ENCODE data around the gene GNB4.

Gene GNB4

DNA sequence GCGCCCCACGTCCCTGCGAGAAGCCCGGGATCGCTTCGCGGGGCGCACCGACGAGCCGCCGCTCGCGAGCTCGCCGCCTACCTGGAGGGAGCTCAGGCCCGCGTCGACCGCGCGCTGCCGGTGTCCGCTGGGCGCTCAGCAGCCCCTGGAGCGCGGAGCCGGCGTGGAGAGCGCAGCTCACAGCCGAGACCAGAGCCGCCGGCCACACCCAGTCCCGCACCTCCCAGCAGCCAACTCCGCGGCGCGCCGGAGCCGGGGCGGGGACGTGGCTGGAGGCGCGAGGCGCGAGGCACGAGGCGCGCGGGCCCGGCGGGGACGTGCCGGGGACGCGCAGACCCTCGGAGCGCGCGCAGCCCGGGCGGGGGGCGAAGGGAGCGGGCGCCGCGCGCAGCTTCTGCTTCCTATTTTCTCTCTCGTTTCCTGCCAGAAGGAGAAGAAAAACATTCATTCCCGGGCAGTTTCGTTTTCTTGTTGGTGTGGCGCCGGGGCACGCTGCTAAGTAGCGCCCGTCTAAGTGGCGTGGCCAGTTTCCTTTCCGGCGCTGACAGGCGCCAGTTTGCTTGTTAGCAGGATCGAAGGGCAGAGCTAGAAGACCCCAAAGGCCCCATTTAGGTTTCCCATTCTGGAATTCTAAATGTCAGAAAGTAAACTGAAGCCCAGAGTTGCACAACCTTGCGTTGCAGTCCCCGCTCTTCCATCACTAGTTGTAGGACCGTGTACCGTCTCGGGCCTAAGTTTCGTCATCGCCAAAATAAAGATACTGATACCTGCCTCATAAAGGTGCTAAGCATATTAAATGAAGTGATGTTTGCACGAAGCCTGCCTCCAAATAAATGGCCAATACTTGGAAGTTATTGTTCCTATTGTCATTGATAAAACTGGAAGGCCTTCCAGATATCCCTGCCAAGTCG is at the start of gene GNB4:
GNB4 (minus strand) TSS at position 206 of the 911 bp plus-strand sequence. CDS start 25,270 bp downstream, outside the sequence.
- peak; percentile 79 for DNase-seq

DNA sequence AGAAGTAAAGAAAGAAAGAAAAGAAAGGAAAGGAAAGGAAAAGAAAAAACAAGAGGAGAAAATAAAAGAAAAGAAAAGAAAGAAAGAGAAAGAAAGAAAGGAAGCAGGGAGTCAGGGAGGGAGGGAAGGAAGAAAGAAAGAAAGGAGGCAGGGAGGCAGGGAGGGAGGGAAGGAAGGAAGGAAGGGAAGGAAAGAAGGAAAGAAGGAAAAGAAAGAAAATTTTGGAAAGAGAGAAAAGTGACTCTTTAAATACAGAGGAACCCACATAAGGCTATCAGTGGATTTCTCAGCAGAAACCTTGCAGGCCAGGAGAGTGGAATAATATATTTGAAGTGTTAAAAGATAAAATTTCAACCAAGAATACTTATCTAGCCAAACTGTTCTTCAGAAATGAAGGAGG is 44.2 kb upstream of the GNB4 start:
- DNase-seq: no peak

DNA sequence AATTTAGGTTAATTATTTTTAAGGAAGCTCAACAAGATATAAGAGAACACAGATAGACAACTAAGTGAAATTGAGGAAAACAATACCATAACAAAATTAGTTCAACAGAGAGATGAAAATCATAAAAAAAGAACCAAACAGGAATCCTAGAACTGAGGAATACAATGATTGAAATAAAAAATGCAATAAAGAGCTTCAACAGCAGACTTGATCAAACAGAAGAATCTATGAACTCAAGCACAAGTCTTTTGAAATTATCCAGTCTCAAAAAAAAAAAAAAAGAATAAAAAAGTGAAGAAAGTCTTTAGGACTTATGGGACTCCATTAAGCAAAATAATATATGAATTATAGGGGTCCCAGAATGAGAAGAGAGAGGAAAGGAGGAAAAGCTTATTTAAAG is 42.0 kb upstream of the GNB4 start:
- no peak for DNase-seq

DNA sequence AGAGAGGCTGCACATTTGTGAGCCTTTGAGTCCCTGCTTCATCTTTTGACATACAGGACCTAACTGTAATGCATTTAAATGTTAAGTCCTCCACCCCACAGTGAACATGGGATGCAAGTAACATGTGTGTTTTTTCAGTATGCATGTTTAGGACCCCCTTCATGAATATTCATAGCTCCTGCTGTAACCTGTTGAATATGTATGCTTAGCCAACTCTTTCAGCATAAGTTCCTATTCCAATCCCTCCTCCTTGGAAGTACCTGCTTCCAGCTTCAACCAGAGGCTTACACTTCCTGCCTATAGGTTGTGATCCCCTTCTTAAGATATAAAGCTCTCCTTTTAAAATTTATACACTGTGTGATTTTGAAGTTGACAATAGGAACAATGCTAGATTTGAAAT is 36.9 kb upstream of the GNB4 start:
- DNase-seq: no peak

DNA sequence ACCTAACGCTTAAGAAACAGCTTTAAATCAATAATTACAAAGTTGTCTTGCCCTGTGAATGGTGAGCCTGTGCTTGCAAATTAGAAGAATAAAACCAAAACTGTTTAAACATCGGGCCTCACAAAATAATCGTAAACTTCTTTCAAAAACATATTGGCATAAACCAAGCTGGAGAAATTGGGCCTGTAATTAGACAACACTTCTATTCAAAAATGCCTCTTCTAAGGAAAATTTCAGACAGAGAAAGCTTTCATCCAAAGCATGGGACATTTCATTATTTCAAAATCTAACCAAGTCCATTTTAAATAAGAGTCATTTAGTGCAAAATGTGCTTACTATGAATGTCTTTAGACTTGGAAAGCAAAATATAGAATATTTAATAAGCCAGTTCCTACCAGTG is 35.5 kb upstream of the GNB4 start:
- no peak for DNase-seq

DNA sequence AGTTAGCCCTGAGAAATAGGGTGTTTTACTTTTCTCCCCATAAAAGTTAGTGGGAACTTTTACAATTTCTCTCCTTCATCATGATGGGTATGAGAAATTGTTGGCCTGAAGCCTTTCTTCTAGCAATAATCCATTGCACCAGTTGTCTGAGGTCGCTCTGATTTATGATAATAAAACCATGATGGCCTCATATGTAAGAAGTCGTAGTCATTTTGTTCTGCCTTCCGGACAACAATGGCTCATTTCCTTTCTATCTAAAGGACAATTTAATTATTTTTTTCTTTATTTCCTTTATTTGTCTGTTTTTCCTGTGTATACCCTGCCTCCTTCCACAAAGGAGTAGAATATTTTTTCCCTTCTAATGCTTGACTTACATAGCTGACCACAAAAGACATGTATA is 31.6 kb upstream of the GNB4 start:
- DNase-seq: no peak

DNA sequence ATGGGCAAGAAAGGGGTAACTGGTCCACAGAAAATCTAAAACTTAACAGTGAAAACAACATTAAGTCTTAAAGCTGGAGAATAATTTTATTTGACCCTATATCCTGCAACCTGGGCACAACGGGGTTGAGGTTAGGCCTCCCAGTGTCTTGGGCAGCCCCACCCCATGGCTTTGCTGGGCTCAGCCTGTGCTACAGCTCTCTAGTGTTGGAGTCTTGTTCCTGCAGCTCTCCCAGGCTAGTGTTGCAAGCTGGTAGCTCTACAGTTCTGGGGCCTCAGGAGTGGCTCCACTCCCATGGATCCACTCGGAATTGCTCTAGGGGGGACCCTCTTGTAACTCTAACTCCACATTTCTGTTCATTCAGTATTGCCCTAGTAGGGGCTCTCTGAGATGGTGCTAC is 24.9 kb upstream of the GNB4 start:
- no peak for DNase-seq

DNA sequence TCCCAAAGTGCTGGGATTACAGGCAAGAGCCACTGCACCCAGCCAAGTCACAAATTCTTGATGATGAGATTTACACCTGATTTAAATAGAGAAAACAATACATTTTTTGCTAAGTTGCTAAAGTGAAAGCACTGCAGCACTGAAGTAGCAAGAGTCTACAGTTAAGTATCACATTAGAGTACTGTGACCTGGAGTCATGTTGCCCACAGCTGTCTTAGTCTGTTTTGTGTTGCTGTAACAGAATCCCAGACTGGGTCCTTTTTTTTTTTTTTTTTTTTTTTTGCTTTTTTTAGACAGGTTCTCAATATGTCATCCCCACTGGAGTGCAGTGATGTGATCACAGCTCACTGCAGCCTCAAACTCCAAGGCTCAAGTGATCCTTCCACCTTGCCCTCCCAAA is 23.2 kb upstream of the GNB4 start:
- no peak for DNase-seq

DNA sequence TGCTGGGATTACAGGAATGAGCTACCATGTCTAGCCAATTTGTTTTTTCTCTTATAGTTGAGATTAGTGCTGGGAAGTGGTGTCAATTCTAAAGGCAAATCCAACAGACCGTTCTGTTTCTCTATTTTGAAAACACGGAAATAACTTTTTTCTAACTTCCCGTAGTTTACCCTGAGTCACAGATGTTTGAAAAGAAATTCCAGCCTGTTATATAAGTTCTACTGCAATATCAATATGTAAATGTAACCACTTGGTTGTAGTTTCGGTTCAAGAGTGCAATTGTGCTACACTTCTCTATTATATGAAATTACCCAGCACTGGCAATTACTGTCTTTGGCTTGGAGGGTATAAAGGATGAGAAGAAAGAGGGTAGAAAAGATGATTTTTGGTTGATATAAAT is 22.3 kb upstream of the GNB4 start:
- no peak for DNase-seq

DNA sequence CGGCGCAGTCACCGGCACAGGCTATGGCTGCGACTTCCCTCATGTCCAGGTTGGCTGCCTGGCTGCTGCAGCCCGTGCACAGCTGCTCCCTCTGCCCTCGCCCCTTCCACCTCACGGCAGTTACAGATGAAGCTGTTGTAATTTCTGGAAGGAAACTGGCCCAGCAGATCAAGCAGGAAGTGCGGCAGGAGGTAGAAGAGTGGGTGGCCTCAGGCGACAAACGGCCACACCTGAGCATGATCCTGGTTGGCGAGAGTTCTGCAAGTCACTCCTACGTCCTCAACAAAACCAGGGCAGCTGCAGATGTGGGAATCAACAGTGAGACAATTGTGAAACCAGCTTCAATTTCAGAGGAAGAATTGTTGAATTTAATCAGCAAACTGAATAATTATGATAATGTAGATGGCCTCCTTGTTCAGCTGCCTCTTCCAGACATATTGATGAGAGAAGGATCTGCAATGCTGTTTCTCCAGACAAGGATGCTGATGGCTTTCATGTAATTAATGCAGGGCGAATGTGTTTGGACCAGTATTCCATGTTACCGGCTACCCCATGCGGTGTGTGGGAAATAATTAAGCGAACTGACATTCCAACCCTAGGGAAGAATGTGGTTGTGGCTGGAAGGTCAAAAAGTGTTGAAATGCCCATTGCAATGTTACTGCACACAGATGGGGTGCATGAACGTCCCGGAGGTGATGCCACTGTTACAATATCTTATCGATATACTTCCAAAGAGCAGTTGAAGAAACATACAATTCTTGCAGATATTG is 13.2 kb upstream of the GNB4 start:
- DNase-seq: no peak

DNA sequence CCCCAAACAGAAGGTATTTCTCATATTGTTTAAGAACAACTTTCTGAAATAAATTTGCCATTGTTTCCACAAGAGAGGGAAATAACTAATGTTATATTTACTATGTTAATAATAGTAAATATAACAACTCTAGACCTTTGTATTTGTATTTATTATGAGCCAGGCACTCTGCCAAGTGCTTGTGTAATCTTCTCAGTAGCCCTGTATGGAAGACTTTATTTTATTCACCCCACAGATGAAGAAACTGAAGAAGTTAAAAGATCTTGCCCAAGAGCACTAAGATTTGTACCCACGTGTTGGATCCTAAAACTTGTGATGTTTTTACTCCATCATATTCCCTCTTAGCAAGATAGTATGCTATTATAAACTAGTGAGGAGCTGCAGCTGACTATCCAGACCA is 12.0 kb upstream of the GNB4 start:
- no peak for DNase-seq

DNA sequence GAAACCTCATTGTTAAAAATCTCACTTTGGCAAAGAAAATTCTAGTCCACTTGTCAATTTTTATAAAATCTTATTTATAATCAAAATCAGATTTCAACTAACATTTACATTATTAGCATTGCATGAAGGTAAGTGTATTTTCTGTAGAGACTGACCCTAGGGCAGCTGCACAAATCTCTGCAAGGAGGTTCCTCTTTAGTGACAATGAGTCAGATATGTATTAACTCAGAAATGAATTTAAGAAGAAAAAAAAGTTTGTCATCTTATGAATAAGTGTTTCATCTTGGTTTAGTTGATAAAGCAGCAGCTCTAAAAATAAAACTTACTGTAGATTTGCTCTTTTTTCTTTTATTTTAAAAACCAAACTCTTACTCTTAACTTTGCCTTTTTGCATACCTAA is 9.0 kb upstream of the GNB4 start:
- DNase-seq: no peak

DNA sequence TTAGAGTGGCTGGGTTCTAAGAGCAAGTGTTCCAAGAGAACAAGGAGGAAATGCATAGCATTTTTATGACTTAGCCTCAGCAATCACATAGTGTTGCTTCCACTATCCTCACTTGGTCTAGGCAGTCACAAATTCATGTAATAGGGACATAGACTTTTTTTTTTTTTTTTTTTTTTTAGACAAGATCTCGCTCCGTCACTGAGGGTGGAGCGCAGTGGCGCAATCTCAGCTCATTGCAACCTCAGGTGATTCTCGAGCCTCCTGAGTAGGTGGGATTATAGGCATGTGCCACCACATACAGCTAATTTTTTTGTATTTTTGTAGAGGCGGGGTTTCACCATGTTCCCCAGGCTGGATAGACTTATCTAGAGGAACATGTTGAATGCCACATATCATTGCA is 4.7 kb upstream of the GNB4 start:
- DNase-seq: no peak

DNA sequence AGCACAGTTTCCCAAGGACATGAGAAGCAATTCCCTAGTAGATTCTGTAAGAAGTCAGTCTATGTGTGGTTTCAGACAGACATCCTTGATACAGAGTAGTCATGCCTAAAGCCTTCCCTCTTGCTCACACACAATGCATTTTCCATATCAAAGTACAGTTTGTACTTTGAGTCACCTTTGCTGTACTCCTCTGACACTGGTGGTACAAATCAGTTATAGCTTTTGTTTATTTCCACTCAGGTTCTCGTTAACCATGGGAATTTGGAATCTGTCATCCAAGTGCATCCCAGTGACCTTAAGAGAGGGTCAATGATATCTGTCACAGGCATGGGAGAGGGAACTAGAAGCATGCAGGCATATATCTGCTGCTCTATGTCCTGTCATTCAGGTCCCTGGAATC is 3.6 kb upstream of the GNB4 start:
- no peak for DNase-seq

DNA sequence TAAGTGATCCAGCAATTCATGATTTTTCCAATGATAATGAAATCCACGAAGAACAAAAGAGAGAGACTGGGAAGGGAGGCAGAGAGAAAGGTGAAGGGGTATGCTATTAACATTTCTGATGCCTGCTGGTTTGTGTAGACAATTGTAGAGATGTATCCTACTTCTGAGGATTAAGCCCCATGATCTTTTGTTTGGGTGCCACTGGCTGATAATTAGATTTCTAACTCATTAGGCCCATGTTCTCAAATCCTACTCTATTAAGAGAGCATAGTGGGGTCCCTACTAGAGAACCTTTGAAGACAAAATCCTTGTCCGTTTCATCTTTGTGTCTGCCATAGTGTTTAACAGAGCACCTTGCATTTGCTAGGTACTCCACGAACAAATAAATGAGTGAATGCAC is 2.7 kb upstream of the GNB4 start:
- DNase-seq: no peak

DNA sequence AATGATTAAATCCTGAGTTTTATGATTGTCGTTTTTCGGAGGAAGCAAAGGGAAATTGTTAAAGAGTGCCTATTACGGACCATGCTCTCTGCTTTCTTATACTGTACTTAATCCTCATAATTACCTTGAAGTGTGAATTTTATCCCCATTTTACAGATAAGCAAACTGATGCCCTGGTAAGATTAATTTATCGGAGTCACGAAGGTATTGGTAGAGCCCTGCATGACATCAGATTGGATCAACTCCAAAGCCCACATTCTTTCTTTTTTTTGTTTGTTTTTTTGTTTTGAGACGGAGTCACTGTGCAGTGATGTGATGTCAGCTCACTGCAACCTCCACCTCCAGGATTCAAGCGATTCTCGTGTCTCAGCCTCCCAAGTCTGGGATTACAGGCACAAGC is 1.6 kb upstream of the GNB4 start:
- no peak for DNase-seq

DNA sequence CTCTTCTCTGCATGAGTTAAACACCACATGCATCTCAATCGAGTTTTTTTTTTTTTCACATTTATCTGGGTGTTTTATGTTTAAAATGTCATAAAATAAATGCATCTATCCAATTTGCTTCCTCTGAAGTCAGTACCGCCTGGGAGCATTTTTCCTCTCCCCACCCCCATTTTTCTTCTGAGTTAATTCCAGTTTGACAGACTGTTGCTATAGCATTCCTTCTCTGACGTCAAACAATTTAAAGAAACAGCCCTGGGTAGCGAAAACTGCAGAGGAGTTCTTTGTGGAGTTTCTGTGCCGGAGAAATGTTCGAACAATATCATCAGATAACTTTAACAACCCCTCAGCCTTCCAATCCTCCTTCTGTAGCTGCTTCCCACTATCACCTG is 900 bp upstream of the GNB4 start:
- DNase-seq: no peak

DNA sequence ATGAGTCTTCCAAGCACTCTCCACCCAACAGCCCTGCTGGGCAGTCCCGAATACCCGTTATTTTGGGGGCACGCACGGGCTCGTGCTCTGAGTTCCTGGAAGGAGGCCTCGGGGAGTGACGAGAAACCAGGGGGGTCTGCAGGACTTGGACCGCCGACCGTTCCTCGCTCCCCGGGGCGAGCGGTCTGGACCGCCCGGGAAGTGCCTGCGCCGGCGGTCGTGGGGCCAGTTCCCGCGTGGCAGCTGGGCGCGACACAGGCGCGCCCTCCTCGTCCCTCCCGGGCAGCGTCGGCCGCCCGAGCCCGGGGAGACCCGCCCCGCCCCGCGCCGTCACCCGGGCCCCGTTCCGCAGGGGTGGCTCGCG is 387 bp downstream of the GNB4 start:
- no peak for DNase-seq

DNA sequence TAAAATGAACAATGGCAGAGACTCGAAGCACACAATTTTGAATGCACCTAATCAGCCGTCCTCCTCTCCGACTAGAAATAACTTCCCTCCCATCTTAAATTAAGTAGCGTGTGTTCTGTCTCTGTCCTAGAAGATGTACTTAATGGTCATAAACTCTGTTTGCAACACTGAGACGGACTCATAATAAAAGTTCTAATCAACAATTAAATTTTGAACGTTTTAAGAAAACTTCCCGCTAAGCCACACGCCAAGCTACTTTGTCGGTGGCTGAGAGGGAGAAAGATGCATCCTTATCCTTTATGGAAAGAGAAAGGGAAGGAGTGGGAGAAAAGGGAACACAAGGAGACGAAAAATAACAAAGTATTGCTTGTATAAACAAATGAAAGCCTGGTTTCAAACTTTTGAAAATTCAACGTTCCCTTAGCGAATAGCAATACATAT is 989 bp downstream of the GNB4 start:
- no peak for DNase-seq

DNA sequence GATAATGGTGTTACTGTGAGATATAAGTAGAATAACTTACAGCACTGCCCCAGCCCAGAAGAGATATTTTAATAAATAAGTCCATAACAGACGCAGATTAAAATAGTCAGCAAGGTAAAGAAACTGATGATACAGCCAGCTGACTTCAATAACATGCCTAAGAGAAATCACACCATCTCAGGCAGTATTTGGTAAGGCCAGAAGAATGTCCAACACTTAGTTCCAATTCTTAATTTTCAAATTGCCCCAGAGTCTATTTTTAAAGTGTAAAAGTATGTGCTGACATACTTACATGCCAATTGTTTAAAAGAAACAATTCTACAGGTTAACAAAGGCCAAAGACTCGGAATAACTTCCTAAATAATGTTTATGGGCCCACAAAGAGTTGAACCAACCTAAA is 1.6 kb downstream of the GNB4 start:
- DNase-seq: no peak

DNA sequence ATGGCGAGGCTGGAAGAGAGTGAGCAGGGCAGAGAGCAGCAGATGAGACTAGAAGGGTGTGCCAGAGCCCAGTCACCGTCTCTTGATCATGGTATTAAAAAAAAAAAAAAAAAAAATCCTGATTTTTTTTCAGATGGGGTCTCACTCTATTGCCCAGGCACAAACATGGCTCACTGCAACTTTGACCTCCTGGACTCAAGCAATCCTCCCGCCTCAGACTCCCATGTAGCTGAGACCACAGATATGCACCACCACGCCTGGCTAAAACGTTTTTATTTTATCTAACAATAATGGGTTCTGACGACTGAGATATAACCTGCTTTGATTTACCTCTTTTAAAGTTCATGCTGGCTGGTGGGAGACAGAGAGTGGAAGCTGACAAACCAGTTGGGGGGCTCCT is 4.0 kb downstream of the GNB4 start:
- DNase-seq: no peak

DNA sequence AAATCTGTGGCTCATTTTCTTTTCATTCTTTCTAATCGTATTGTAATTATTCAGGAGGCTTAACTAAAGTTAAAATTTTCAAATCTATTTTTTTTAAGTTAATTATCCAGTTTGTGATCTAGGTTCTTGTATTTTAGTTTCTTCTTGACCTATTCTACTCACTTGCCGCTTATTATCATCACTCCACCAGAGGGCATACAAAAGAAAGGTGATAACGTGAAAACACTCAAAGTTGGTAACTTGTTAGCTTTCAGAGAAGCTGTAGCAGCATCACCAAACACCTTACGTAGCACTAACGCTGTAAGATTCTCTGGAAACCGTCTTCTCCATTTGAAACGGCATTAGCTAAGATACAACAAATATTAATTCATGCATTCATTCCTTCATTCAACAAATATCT is 4.8 kb downstream of the GNB4 start:
- no peak for DNase-seq

DNA sequence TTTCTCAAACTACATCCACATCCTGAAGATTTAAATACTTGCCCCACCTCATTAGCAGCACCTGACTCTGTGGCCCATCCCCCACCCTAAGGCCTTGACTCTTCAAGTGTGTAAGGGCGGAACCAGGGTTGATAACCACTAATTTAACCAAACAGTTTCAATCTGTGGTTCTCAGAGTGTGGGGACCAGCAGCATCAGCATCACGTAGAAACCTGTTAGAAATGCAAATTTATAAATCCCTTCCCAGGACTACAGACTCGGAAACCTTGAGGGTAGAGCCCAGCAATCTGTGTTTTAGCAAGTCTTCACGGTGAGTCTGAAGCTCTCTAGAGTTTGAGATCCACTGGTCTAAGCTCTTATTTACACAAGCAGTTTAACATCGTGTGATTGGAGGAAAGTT is 12.4 kb downstream of the GNB4 start:
- no peak for DNase-seq

DNA sequence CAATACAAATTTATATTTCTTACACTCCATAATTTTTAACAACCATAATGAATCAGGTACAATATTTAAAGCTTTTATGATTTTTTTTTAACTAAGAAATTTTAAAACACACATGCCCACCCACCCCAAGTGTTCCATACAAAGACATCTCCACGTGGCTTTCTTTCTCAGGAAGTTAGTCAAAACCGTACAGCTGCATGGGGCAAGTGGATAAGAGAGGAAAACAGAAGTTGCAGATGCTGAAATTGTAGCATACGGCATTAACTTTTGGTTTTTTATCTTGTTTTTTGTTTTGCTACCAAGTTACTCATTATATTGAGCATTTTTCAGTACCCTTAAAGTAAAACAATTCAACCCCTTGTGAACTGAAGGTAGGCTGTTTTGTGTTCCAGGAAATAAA is 14.8 kb downstream of the GNB4 start:
- DNase-seq: no peak

DNA sequence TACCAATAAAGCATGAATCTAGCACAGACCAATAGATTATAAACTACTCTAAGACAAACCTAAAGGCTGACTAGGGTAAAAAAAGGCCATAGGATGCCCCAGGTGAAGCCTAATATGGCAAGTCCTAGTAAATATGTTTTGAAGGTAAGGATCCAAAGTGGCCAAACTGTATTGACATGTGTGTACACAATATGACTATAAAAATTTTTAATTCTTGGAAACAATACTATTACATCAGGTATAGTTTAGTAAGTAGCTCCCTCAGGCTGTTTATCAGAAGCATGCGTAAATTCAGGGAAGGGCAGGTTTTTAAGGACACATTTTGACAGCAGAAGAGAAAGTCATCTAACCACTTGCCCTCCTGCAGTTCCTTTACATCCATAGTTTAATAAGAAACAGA is 18.8 kb downstream of the GNB4 start:
- no peak for DNase-seq

All from NCI-H226 (cell line).